ENCODE data around the gene IL3. TPM values are rescaled to one million over a fixed set of nuclear protein-coding genes. Genes with fewer than 3 reads are reported as not detected.

The IL3 gene
- total and polyA plus RNA-seq, 2 donors (not counting 1 experiment from before 2014, with no cell fraction given) = not detected

DNA sequence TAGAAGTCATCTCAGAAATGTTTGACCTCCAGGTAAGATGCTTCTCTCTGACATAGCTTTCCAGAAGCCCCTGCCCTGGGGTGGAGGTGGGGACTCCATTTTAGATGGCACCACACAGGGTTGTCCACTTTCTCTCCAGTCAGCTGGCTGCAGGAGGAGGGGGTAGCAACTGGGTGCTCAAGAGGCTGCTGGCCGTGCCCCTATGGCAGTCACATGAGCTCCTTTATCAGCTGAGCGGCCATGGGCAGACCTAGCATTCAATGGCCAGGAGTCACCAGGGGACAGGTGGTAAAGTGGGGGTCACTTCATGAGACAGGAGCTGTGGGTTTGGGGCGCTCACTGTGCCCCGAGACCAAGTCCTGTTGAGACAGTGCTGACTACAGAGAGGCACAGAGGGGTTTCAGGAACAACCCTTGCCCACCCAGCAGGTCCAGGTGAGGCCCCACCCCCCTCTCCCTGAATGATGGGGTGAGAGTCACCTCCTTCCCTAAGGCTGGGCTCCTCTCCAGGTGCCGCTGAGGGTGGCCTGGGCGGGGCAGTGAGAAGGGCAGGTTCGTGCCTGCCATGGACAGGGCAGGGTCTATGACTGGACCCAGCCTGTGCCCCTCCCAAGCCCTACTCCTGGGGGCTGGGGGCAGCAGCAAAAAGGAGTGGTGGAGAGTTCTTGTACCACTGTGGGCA, 13.8 kb downstream of the IL3 start:
- ChIA-PET POLR2A (no interaction called here), CTCF (interaction anchor here (1.0 to 1.2 kb wide), 2 partner anchors 103 to 106 kb away, joined by 3 to 4 read pairs; no protein-coding TSS in a partner anchor)
- Histone ChIP-seq H3K4me3 (ENCODE audit: control extremely low read depth in 1 of 5, extremely low read depth in 1 of 5, insufficient read depth in 1 of 5, low read depth in 2 of 5, low read length in 4 of 5) (no peak overlapping the region), H3K79me2 (ENCODE audit: control insufficient read depth, insufficient read depth, low read length) (no peaks in the 10 kb centered on the region), H3K9me3 (ENCODE audit: control extremely low read depth in 1 of 3, control insufficient read depth in 2 of 3, insufficient read depth in 1 of 3, low read length in 2 of 3) (no peaks in the 10 kb centered on the region), H3K4me2 (replicated peaks; ENCODE audit: low read depth, low read length, poor library complexity, severe bottlenecking) (no peak overlapping the region), H2AFZ (ENCODE audit: insufficient read depth, low read depth, low read length, poor library complexity, severe bottlenecking) (no peak overlapping the region), H3K9ac (ENCODE audit: low read length) (no peak overlapping the region), H3K4me1 (ENCODE audit: control insufficient read depth in 2 of 2, insufficient read depth in 2 of 2, low read length in 2 of 2) (no peaks in the 10 kb centered on the region), H3K36me3 (replicated peaks in 1 of 2; ENCODE audit: control extremely low read depth in 1 of 2, control insufficient read depth in 1 of 2, extremely low read depth in 1 of 2, insufficient read depth in 2 of 2, low read length in 1 of 2) (no peaks in the 10 kb centered on the region), H4K20me1 (ENCODE audit: control insufficient read depth, insufficient read depth, low read length, poor library complexity, severe bottlenecking) (no peaks in the 10 kb centered on the region), H3K27me3 (replicated peaks in 1 of 4; ENCODE audit: control extremely low read depth in 1 of 4, control insufficient read depth in 3 of 4, insufficient read depth in 4 of 4, low read length in 3 of 4) (no peaks in the 10 kb centered on the region), H3K27ac (ENCODE audit: low read length in 2 of 2) (no peak overlapping the region)
- H3K27me3 Mint-ChIP-seq = no peaks in the 10 kb centered on the region
- H3K4me3 Mint-ChIP-seq = no peak overlapping the region
- intact Hi-C loops (cut with micrococcal nuclease) = no loop called here
- no peaks in the 10 kb centered on the region for H3K4me1 Mint-ChIP-seq
- H3K27ac Mint-ChIP-seq = no peak overlapping the region
- no peak for TF ChIP-seq CTCF (IDR thresholded peaks at IDR 0.05)
- no peak for TF ChIP-seq EZH2 (IDR thresholded peaks at IDR 0.05; ENCODE audit: borderline replicate concordance, insufficient read depth, low read depth, low read length, poor library complexity, severe bottlenecking)
- DNase-seq (no peak), ATAC-seq (ENCODE audit: low read depth) (no peak)
- WGBS (ENCODE audit: insufficient coverage) = 92% methylated on average over 6 of the region's 7 CpGs
- no peaks in the 10 kb centered on the region for H3K9me3 Mint-ChIP-seq (ENCODE audit: insufficient read depth)

Data from B cell (primary cell).